GM18499 (cell line): ENCODE measurements around the gene TMEM205.
"Not testable (repeated sequence)": the region's sequence is repeated elsewhere in the genome, so short reads cannot be mapped to it uniquely, and the experiment has no call there.

Source experiments
- ATAC-seq: cut with Tn5 transposase; IDR thresholded peaks from one replicate; pipeline ENCODE4 v1.9.1; 2021; ENCODE audit warnings: moderate number of reproducible peaks; ENCODE audit not compliant: insufficient read depth, unreplicated experiment

The TMEM205 gene

DNA sequence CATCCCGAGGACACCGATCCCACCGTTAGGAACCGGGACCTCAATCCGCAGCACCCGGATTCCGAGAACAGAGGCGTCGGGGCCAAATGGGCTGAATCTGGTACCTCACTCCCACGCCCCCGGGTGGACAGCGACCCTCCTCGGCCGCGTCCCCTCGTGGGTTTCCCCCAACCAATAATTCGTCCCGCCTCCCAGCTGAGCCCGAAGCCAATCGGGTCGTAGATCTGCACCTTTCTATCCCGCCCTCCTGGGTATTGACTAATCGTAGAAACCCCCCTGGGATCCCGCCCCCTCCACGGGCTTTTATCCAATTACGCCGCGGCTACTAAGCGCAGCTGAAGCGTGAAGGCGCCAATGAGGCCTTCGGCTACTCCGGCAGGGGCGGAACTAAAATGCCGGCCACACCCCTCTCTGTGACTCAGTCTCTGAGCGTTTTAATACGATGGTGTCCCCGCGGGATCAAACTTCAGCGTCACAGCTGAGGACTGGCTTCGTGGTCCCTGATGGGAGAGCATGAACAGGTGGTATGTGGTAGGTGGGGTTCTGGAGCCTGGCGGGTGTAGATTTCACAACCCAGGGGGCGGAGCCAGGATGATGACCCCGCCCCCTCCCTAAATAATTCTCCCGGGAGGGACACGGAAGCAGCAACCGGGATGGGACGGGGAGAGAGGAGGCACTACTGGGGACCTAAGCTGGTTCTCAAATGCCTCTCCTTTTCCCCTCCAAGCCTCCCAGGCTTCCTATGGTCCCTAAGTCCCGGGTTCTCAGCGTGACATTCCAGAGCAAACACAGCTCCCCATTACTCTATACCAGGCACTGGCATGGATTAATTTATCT, at the start of gene TMEM205, which contains the start of gene CCDC159:
Gene TMEM205 (minus strand): TSS at position 165 of the 837 bp plus-strand sequence. CDS start 649 bp downstream, outside the sequence.
Gene CCDC159 (plus strand): TSS at position 416 of the 837 bp plus-strand sequence. CDS start 88 bp downstream, at position 504.
- peak; percentile 87 for ATAC-seq

DNA sequence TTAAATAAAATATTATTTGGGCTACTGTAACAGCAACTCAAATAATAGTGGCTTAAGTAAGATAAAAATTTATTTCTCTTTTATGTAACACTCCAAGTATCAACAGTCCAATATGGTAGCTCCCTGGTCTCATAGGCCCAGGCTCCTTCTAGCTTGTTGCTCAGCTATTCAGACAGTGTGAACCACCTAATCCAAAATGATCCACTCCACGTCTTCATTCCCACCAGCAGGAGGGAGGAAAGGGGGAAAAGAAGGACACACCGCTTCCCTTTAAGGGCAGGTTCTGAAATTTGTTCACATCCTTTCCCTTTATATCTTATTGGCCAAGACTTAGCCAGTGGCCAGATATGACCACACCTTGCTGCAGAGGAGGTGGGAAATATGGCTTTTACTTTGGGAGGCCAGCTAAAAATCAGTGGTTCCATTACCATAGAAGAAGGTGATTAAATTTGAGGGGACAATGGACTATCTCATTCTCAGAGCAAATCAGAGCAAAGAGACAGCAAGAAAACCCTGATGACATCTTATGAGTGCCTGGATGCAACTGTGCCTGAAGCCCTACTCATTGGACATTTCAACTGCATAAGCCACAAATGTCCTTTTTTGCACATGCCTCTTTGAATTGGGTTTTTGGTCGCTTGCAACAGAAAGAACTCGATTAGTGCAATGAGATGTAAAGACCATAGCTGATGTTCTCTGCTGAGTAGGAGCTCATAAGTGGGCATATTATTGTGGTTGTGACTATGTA, 45.0 kb upstream of the TMEM205 start:
- no peak for ATAC-seq

DNA sequence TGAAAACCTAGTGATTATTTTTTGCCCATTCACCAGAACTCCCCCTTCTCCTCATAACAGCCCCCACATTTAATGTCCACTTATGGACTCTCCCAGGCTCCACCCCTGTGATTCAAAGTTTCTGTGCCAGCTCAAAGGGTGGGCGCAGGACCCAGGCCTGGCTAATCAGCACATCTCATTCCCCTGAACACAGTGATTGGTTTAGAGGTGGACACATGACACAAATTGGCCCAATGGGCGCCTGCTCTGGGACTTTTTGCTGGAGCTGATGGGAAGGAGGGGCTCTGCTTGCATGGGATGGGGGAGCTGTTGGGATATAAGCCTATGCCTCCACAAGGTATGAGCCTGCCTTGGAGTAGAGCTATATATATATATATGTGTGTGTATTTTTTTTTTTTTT, 44.3 kb upstream of the TMEM205 start:
- ATAC-seq, result no peak

GRCh38 chr19:11387162-11388034, 41.3 kb upstream of the TMEM205 start:
- ATAC-seq, result no peak

- ATAC-seq, result no peak
Observed at GRCh38 chr19:11384778-11385129, 38.7 kb upstream of the TMEM205 start.

- ATAC-seq, result no peak
Observed at GRCh38 chr19:11383706-11384048, 37.6 kb upstream of the TMEM205 start.

- no peak for ATAC-seq
Observed at GRCh38 chr19:11382898-11383705, 37.0 kb upstream of the TMEM205 start.

DNA sequence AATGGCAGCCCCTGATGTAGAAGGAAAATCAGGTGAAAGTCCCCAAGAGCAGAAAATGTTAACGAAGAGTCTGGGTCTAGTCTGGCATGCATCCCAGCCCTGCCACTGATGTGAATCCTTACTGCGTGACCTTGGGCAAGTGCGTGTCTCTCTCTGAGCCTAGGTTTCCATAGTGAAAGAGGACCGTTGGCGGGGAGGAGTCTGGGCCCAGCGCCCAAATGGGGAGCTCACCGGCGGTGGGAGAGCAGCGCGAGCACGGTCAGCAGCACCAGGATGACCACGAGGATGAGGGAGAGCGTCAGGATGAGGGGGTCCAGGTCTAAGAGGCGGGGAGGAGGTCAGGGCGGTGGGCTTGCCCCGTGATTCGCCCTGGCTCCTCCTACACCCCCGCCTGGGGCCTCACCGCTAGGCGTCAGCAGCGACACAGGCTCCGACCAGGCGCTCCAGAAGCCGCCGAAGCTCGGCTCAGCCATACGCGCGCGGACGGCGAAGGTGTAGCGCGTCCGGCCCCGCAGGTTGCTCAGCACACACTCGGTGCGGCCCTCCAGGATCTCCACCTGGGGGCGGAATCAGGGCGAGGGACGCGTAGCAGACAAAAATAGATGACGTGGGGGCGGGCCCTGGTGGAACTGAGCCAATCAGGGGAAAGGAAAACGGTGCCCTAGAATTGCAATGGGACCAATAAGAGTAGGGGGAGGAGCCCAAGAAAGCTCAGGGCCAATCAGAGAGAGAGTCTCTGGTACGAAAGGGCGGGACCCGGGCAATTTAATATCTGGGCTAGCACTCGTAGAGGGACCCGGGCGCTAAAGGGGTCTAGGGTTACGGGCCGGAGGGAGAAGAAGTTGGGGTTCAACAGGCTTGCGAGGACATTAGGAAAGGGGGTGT, 34.8 kb upstream of the TMEM205 start:
- peak; percentile 45 for ATAC-seq

- no peak for ATAC-seq
Observed at GRCh38 chr19:11379857-11380350, 33.8 kb upstream of the TMEM205 start.

DNA sequence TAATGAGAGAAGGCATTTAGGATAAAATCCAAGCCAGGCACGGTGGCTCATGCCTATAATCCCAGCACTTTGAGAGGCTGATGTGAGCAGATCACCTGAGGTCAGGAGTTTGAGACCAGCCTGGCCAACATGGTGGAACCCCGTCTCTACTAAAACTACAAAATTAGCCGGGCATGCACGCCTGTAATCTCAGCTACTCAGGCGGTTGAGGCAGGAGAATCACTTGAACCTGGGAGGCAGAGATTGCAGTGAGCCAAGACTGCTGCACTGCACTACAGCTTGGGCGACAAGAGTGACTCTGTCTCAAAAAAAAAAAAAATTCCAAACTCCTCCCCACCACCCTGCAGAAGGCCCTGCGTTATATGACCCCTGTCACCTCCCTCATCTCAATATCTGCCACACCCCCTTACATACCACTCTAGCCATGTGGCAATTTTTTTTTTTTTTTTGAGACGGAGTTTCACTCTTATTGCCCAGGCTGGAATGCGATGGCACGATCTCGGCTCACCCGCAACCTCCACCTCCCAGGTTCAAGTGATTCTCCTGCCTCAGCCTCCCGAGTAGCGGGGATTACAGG, 33.3 kb upstream of the TMEM205 start:
- ATAC-seq, result not testable (repeated sequence)

GRCh38 chr19:11378319-11379189, 32.5 kb upstream of the TMEM205 start:
- ATAC-seq, result no peak

- ATAC-seq, result no peak
Observed at GRCh38 chr19:11377756-11378155, 31.7 kb upstream of the TMEM205 start.

DNA sequence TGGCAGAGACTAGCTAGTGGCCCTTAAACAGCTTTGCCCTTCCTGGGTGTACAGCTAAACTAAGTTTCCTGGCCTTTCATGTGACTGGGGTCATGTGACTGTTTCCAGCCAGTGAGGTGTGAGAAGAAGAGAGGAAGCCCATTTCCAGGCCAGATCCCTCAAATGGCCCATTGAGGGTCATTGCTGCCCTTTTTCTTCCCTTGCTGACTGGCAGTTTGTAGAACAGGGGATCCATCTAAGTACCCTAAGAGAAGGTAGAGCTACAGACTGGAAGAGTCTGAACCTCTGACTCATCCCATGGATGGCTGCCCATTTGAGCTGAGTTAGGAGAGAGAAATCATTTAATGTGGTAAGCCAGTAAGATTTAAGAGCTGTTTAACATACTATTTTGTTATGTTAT, 31.2 kb upstream of the TMEM205 start:
- ATAC-seq, result no peak

- no peak for ATAC-seq
Observed at GRCh38 chr19:11375143-11375948, 29.3 kb upstream of the TMEM205 start.

GRCh38 chr19:11374433-11375142, 28.5 kb upstream of the TMEM205 start, which contains the start of gene SWSAP1:
Gene SWSAP1 (plus strand): TSS chr19:11374666. CDS start chr19:11374681, 15 bp downstream.
- peak; percentile 66 for ATAC-seq
